HCT116 (cell line): ENCODE results near the gene SLC25A13. TPM values are rescaled to one million over a fixed set of nuclear protein-coding genes. Genes with fewer than 3 reads are reported as not detected.

ENCODE experiments used
- ATAC-seq: fragments of 200-7000 bp; cut with Tn5 transposase; 2 replicates; pipeline ENCODE4 v1.9.1; 2020; ENCODE audit warnings: mild to moderate bottlenecking, moderate library complexity
- BruUV-seq: library from RNA; stranded (reverse); fragments of 400-500 nt; replicated peaks from 2 replicates; lab custom pipeline; 2021; lab: Mats Ljungman, UMichigan
- CTCF ChIA-PET: fragments of 300-600 bp; sonication (Branson Sonifier 250); formaldehyde crosslinking; loops from one replicate; lab custom pipeline; 2021; ENCODE audit warnings: antibody characterized with exemption; lab: Charles Lee
- POLR2A ChIA-PET: fragments of 300-600, 350-600 bp; sonication (Branson Sonifier 250); formaldehyde crosslinking; loops from one replicate; lab custom pipeline; 2021; ENCODE audit warnings: antibody characterized with exemption; lab: Charles Lee
- RAD21 ChIA-PET, 2 experiments: fragments of 300-600 bp; sonication (Branson Sonifier 250); formaldehyde crosslinking; loops; one replicate each; lab custom pipeline; 2023; ENCODE audit warnings: low total read pairs in 2 of 2; ENCODE audit not compliant: uncharacterized antibody in 2 of 2, unreplicated experiment in 2 of 2, low non-redundant PET in 1 of 2; lab: Charles Lee
- DNase-seq: peaks from one replicate; pipeline ENCODE4 v3.0.0-alpha.2; 2010; ENCODE audit warnings: low read depth, low spot score
- H2AFZ ChIP-seq: fragments of 200-600 bp; shearing (Covaris generic), sonication (generic); 2 replicates; pipeline ENCODE4 v1.6.1; 2017; ENCODE audit warnings: low read depth, mixed run types, mixed read lengths, antibody characterized with exemption, low read length; ENCODE audit not compliant: poor library complexity, severe bottlenecking
- H3K27ac ChIP-seq: 2 replicates; pipeline ENCODE4 v1.5.1; 2012; ENCODE audit warnings: low read depth, low read length
- H3K27me3 ChIP-seq: fragments of 200-600 bp; sonication (generic); 2 replicates; pipeline ENCODE4 v1.6.1; 2016; ENCODE audit warnings: mixed run types, low read length, mixed read lengths; ENCODE audit not compliant: insufficient read depth
- H3K36me3 ChIP-seq, 2 experiments: fragments of 200-500 bp in 1 of 2; fragments of 200-600 bp in 1 of 2; sonication (Bioruptor generic) in 1 of 2; sonication (generic) in 1 of 2; 2 replicates each; pipeline versions ENCODE4 v1.5.1 to v1.6.1; 2014 to 2016; ENCODE audit warnings: low read length in 2 of 2, inconsistent platforms in 1 of 2, mixed read lengths in 1 of 2, mixed run types in 1 of 2; ENCODE audit not compliant: insufficient read depth in 2 of 2, control insufficient read depth in 1 of 2
- H3K4me1 ChIP-seq, 2 experiments: fragments of 200-600 bp in 1 of 2; sonication (generic) in 1 of 2; 2 replicates each; pipeline versions ENCODE4 v1.5.1 to v1.6.1; 2012 to 2017; ENCODE audit warnings: low read length in 2 of 2, inconsistent platforms in 1 of 2, mild to moderate bottlenecking in 1 of 2, mixed read lengths in 1 of 2, mixed run types in 1 of 2, moderate library complexity in 1 of 2; ENCODE audit not compliant: insufficient read depth in 2 of 2, control insufficient read depth in 1 of 2
- H3K4me2 ChIP-seq: fragments of 200-600 bp; sonication (generic); 2 replicates; pipeline ENCODE4 v1.6.1; 2017; ENCODE audit warnings: mixed run types, low read length, mixed read lengths
- H3K4me3 ChIP-seq, 2 experiments: fragments of 200-600 bp in 1 of 2; sonication (generic) in 1 of 2; replicated peaks in 1 of 2; 2 replicates each; pipeline ENCODE4 v1.5.1; 2011 to 2016; ENCODE audit warnings: low read length in 2 of 2, control low read depth in 1 of 2, low read depth in 1 of 2, mild to moderate bottlenecking in 1 of 2, mixed read lengths in 1 of 2, mixed run types in 1 of 2
- H3K79me2 ChIP-seq: fragments of 200-600 bp; sonication (generic); 2 replicates; pipeline ENCODE4 v1.6.1; 2017; ENCODE audit warnings: mild to moderate bottlenecking, mixed run types, low read length, moderate library complexity, mixed read lengths; ENCODE audit not compliant: insufficient read depth
- H3K9ac ChIP-seq: fragments of 200-600 bp; sonication (generic); 2 replicates; pipeline ENCODE4 v1.6.1; 2016; ENCODE audit warnings: low read length, mixed read lengths
- H3K9me2 ChIP-seq: fragments of 200-600 bp; sonication (generic), shearing (Covaris generic); 2 replicates; pipeline ENCODE4 v1.6.1; 2017; ENCODE audit warnings: mixed run types, mild to moderate bottlenecking, moderate library complexity; ENCODE audit not compliant: insufficient read depth
- H3K9me3 ChIP-seq, 2 experiments: fragments of 200-500 bp in 1 of 2; fragments of 200-600 bp in 1 of 2; sonication (Bioruptor generic) in 1 of 2; sonication (generic) in 1 of 2; 2 replicates each; pipeline ENCODE4 v1.6.1; 2014 to 2017; ENCODE audit warnings: low read length in 2 of 2, mixed read lengths in 2 of 2, inconsistent platforms in 1 of 2, low read depth in 1 of 2, mild to moderate bottlenecking in 1 of 2, mixed run types in 1 of 2, moderate library complexity in 1 of 2; ENCODE audit not compliant: control insufficient read depth in 1 of 2, insufficient read depth in 1 of 2
- H4K20me1 ChIP-seq: fragments of 200-600 bp; sonication (generic), shearing (Covaris generic); 2 replicates; pipeline ENCODE4 v1.6.1; 2017; ENCODE audit warnings: mixed run types, mild to moderate bottlenecking, moderate library complexity; ENCODE audit not compliant: insufficient read depth
- ATF3 ChIP-seq: IDR thresholded peaks from 2 replicates; pipeline ENCODE4 v1.6.1; 2012
- CBX3 ChIP-seq: IDR thresholded peaks from 2 replicates; pipeline ENCODE4 v1.6.1; 2012; ENCODE audit warnings: low read depth
- CEBPB ChIP-seq: IDR thresholded peaks from 2 replicates; pipeline ENCODE4 v1.6.1; 2012; ENCODE audit warnings: low read depth
- CTCF ChIP-seq, 3 experiments: fragments of 200-600 bp in 1 of 3; sonication (generic) in 1 of 3; IDR thresholded peaks in 2 of 3; conservative IDR thresholded peaks in 1 of 3; 2 replicates each; pipeline ENCODE4 v1.5.1; 2012 to 2017; ENCODE audit warnings: low read depth in 2 of 3, low read length in 2 of 3, antibody characterized with exemption in 1 of 3, borderline replicate concordance in 1 of 3, control low read depth in 1 of 3, mild to moderate bottlenecking in 1 of 3, mixed read lengths in 1 of 3, mixed run types in 1 of 3, moderate library complexity in 1 of 3; ENCODE audit not compliant: insufficient read depth in 1 of 3
- EGR1 ChIP-seq: IDR thresholded peaks from 2 replicates; pipeline ENCODE4 v1.6.1; 2012; ENCODE audit warnings: low read depth
- EZH2phosphoT487 ChIP-seq: fragments of 200-600 bp; IDR thresholded peaks from 2 replicates; pipeline ENCODE4 v1.6.1; 2018; ENCODE audit warnings: antibody characterized with exemption, borderline replicate concordance
- FOSL1 ChIP-seq: IDR thresholded peaks from 2 replicates; pipeline ENCODE4 v1.6.1; 2012; ENCODE audit warnings: low read depth
- JUND ChIP-seq: IDR thresholded peaks from 2 replicates; pipeline ENCODE4 v1.6.1; 2012
- MAX ChIP-seq: IDR thresholded peaks from 2 replicates; pipeline ENCODE4 v1.6.1; 2012
- POLR2A ChIP-seq: IDR thresholded peaks from 2 replicates; pipeline ENCODE4 v1.7.0; 2011; ENCODE audit warnings: borderline replicate concordance; ENCODE audit not compliant: insufficient read depth, insufficient read length; ENCODE audit errors: extremely low read depth
- POLR2AphosphoS5 ChIP-seq: IDR thresholded peaks from 2 replicates; pipeline ENCODE4 v1.6.1; 2011; ENCODE audit warnings: mild to moderate bottlenecking, low read depth, low read length, moderate library complexity
- RAD21 ChIP-seq: IDR thresholded peaks from 2 replicates; pipeline ENCODE4 v1.6.1; 2012; ENCODE audit warnings: low read depth, mild to moderate bottlenecking
- REST ChIP-seq: IDR thresholded peaks from 2 replicates; pipeline ENCODE4 v1.6.1; 2012; ENCODE audit warnings: low read depth
- SIN3A ChIP-seq: IDR thresholded peaks from 2 replicates; pipeline ENCODE4 v1.6.1; 2012; ENCODE audit warnings: low read depth
- SP1 ChIP-seq: IDR thresholded peaks from 2 replicates; pipeline ENCODE4 v1.6.1; 2012; ENCODE audit warnings: low read depth
- TCF7L2 ChIP-seq: IDR thresholded peaks from 2 replicates; pipeline ENCODE4 v1.7.0; 2011; ENCODE audit warnings: borderline replicate concordance, inconsistent platforms; ENCODE audit not compliant: insufficient read depth, insufficient read length; ENCODE audit errors: extremely low read depth
- YY1 ChIP-seq: IDR thresholded peaks from 2 replicates; pipeline ENCODE4 v1.6.1; 2011; ENCODE audit warnings: low read length, low read depth, moderate library complexity, mild to moderate bottlenecking; ENCODE audit not compliant: insufficient replicate concordance; ENCODE audit errors: extremely low read depth
- ZBTB33 ChIP-seq: IDR thresholded peaks from 2 replicates; pipeline ENCODE4 v1.6.1; 2011; ENCODE audit warnings: mild to moderate bottlenecking, low read length, moderate library complexity; ENCODE audit not compliant: insufficient replicate concordance; ENCODE audit errors: extremely low read depth
- ZFX ChIP-seq: fragments of 450-650 bp; IDR thresholded peaks from 2 replicates; pipeline ENCODE4 v1.6.1; 2017
- ZNF274 ChIP-seq: fragments of 200-500 bp; sonication (Bioruptor generic); IDR thresholded peaks from 2 replicates; pipeline ENCODE4 v1.6.1; 2014; ENCODE audit warnings: mild to moderate bottlenecking, low read depth, low read length, inconsistent platforms
- intact Hi-C: fragments of 100-400 bp; cut with micrococcal nuclease; formaldehyde crosslinking; loops from 2 replicates; pipeline ENCODE4 v1.10.0; 2022
- total RNA-seq: library from RNA; stranded (reverse); gene quantifications from one replicate; pipeline ENCODE4 v1.2.1, GENCODE V29; 2021; ENCODE audit not compliant: unreplicated experiment

Gene SLC25A13
- total RNA-seq, 1 experiment from 2014 or later: 19.3 TPM

- intact Hi-C loops: no loop called here
- H3K4me1 ChIP-seq: 0 out of 4 replicates have a peak, but pooled peaks cover 0 to 4% of the 10 kb centered on the region in 2 experiments
- H3K27me3 ChIP-seq: peaks cover 42% of the 10 kb centered on the region
- no peak overlapping the region for H2AFZ ChIP-seq
- no peaks in the 10 kb centered on the region for H3K79me2 ChIP-seq
- POLR2A ChIA-PET: no interaction called here
- RAD21 ChIA-PET: no interaction called here
- H3K27ac ChIP-seq: no peak overlapping the region
- no peak overlapping the region for H3K9ac ChIP-seq
- BruUV-seq: no TSS peak
- no peaks in the 10 kb centered on the region for H3K36me3 ChIP-seq
- no peak for DNase-seq
- CTCF ChIA-PET: no interaction called here
- no peak overlapping the region for H3K4me3 ChIP-seq
- TF ChIP-seq SIN3A: no peak
- no peak for TF ChIP-seq FOSL1
- no peak for TF ChIP-seq JUND
- no peak for TF ChIP-seq RAD21
- TF ChIP-seq ZNF274: no peak
- TF ChIP-seq TCF7L2: no peak
- TF ChIP-seq MAX: no peak
- TF ChIP-seq CTCF (IDR thresholded peaks at IDR 0.05 in 2 of 3, conservative IDR thresholded peaks at IDR 0.05 in 1 of 3; ENCODE audit: borderline replicate concordance in 1 of 3, insufficient read depth in 1 of 3, low read depth in 2 of 3, low read length in 2 of 3): no peak
- no peak for TF ChIP-seq ATF3
- no peak for TF ChIP-seq EZH2phosphoT487
- TF ChIP-seq EGR1: no peak
- TF ChIP-seq CBX3: no peak
- TF ChIP-seq POLR2AphosphoS5: no peak
- no peak for TF ChIP-seq ZFX
- no peak for TF ChIP-seq YY1
- TF ChIP-seq POLR2A: no peak
- no peak for TF ChIP-seq REST
- no peak for TF ChIP-seq ZBTB33
- TF ChIP-seq SP1: no peak
- no peak for TF ChIP-seq CEBPB
- ATAC-seq: no peak
- H3K9me2 ChIP-seq: no peaks in the 10 kb centered on the region
- no peaks in the 10 kb centered on the region for H3K9me3 ChIP-seq
- H3K4me2 ChIP-seq: no peak overlapping the region
- no peaks in the 10 kb centered on the region for H4K20me1 ChIP-seq
Measured at GRCh38 chr7:96080027-96080426, 241.9 kb downstream of the SLC25A13 start.
